Measurements from ENCODE around the gene SRGAP3.

Gene SRGAP3

DNA sequence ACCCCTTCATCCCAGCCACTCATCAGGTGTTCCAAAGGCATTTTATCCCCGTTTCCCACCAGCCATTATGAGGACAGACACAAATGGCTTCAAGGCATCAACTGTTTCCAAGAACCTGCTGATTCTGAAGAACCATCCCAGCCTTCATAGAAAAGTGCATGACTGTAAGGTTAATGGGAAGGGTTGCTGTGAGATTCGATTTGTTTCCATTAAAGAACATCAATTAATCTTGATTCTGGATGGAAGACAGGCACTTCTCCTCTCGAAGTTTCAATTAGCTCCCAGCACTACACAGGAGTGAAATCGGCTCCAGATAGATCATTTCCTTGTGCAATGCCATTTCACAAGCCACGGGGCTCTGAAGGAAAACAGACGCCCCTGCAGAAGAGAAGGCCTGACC is 25.8 kb downstream of the SRGAP3 start:
- Histone ChIP-seq H3K27ac (ENCODE audit: low read length) (no peak overlapping the region), H3K4me3 (ENCODE audit: low read depth in 1 of 2, low read length in 2 of 2) (no peak overlapping the region), H3K4me1 (ENCODE audit: control insufficient read depth in 1 of 2, insufficient read depth in 2 of 2, low read length in 2 of 2) (no peaks in the 10 kb centered on the region), H3K36me3 (ENCODE audit: control insufficient read depth in 1 of 2, insufficient read depth in 2 of 2, low read length in 2 of 2) (no peaks in the 10 kb centered on the region), H3K9me3 (ENCODE audit: control insufficient read depth in 1 of 2, low read length in 2 of 2) (no peaks in the 10 kb centered on the region), H3K27me3 (ENCODE audit: low read depth, low read length) (no peaks in the 10 kb centered on the region)

GRCh38 chr3:9222956-9223639 is 26.3 kb downstream of the SRGAP3 start:
- H3K27ac ChIP-seq (ENCODE audit: low read length) = no peak overlapping the region

GRCh38 chr3:9222049-9222448 is 27.4 kb downstream of the SRGAP3 start:
- no peak overlapping the region for H3K27ac ChIP-seq (ENCODE audit: low read length)
- no peaks in the 10 kb centered on the region for H3K36me3 ChIP-seq (ENCODE audit: control insufficient read depth in 1 of 2, insufficient read depth in 2 of 2, low read length in 2 of 2)
- no peaks in the 10 kb centered on the region for H3K27me3 ChIP-seq (ENCODE audit: low read depth, low read length)
- no peak overlapping the region for H3K4me3 ChIP-seq (ENCODE audit: low read depth in 1 of 2, low read length in 2 of 2)
- H3K4me1 ChIP-seq (ENCODE audit: control insufficient read depth in 1 of 2, insufficient read depth in 2 of 2, low read length in 2 of 2) = no peaks in the 10 kb centered on the region
- H3K9me3 ChIP-seq (ENCODE audit: control insufficient read depth in 1 of 2, low read length in 2 of 2) = no peaks in the 10 kb centered on the region

More at GRCh38 chr3:9222956-9223639, 26.3 kb downstream of the SRGAP3 start:
- Histone ChIP-seq H3K36me3 (ENCODE audit: control insufficient read depth in 1 of 2, insufficient read depth in 2 of 2, low read length in 2 of 2) (no peaks in the 10 kb centered on the region), H3K4me3 (ENCODE audit: low read depth in 1 of 2, low read length in 2 of 2) (no peak overlapping the region), H3K9me3 (ENCODE audit: control insufficient read depth in 1 of 2, low read length in 2 of 2) (no peaks in the 10 kb centered on the region), H3K4me1 (ENCODE audit: control insufficient read depth in 1 of 2, insufficient read depth in 2 of 2, low read length in 2 of 2) (no peaks in the 10 kb centered on the region), H3K27me3 (ENCODE audit: low read depth, low read length) (no peaks in the 10 kb centered on the region)

DNA sequence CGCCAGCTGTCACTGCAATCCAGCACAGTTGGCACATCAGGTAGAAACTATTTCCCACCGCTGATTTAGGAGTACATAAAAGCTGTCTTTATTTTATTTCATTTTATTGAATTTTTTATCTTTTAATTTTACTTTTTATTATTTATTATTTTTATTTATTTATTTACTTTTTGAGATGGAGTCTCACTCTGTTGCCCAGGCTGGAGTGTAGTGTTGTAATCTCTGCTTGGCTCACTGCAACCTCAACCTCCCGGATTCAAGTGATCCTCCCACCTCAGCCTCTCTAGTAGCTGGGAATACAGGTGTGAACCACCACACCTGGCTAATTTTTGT is 31.0 kb downstream of the SRGAP3 start:
- Histone ChIP-seq H3K9me3 (ENCODE audit: control insufficient read depth in 1 of 2, low read length in 2 of 2) (no peaks in the 10 kb centered on the region), H3K4me3 (ENCODE audit: low read depth in 1 of 2, low read length in 2 of 2) (no peak overlapping the region), H3K4me1 (ENCODE audit: control insufficient read depth in 1 of 2, insufficient read depth in 2 of 2, low read length in 2 of 2) (no peaks in the 10 kb centered on the region), H3K27me3 (ENCODE audit: low read depth, low read length) (no peaks in the 10 kb centered on the region), H3K36me3 (ENCODE audit: control insufficient read depth in 1 of 2, insufficient read depth in 2 of 2, low read length in 2 of 2) (no peaks in the 10 kb centered on the region), H3K27ac (ENCODE audit: low read length) (no peak overlapping the region)

- H3K27me3 ChIP-seq (ENCODE audit: low read depth, low read length) = no peaks in the 10 kb centered on the region
- H3K27ac ChIP-seq (ENCODE audit: low read length) = no peak overlapping the region
- H3K4me1 ChIP-seq (ENCODE audit: control insufficient read depth in 1 of 2, insufficient read depth in 2 of 2, low read length in 2 of 2) = no peaks in the 10 kb centered on the region
- no peaks in the 10 kb centered on the region for H3K36me3 ChIP-seq (ENCODE audit: control insufficient read depth in 1 of 2, insufficient read depth in 2 of 2, low read length in 2 of 2)
- H3K9me3 ChIP-seq (ENCODE audit: control insufficient read depth in 1 of 2, low read length in 2 of 2) = no peaks in the 10 kb centered on the region
- H3K4me3 ChIP-seq (ENCODE audit: low read depth in 1 of 2, low read length in 2 of 2) = no peak overlapping the region
Observed at GRCh38 chr3:9217784-9218513, 31.5 kb downstream of the SRGAP3 start.

DNA sequence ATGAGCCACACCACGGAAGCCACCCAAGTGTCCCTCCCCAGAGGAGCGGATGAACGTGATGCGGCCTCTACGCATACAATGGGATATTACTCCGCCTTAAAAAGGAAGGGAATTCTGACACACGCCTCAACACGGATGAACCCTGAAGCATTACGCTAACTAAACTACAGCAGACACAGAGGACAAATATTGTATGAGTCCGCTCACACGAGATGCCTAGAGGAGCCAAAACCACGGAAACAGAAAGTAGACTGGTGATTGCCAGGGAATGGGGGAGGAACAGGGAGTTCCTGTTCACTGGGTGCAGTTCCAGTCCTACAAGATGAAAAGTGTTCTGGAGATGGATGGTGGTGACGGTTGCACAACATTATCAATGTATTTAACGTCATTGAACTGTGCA is 32.7 kb downstream of the SRGAP3 start:
- Histone ChIP-seq H3K4me1 (ENCODE audit: control insufficient read depth in 1 of 2, insufficient read depth in 2 of 2, low read length in 2 of 2) (no peaks in the 10 kb centered on the region), H3K4me3 (ENCODE audit: low read depth in 1 of 2, low read length in 2 of 2) (no peak overlapping the region), H3K36me3 (ENCODE audit: control insufficient read depth in 1 of 2, insufficient read depth in 2 of 2, low read length in 2 of 2) (no peaks in the 10 kb centered on the region), H3K27ac (ENCODE audit: low read length) (no peak overlapping the region), H3K9me3 (ENCODE audit: control insufficient read depth in 1 of 2, low read length in 2 of 2) (no peaks in the 10 kb centered on the region), H3K27me3 (ENCODE audit: low read depth, low read length) (no peaks in the 10 kb centered on the region)

DNA sequence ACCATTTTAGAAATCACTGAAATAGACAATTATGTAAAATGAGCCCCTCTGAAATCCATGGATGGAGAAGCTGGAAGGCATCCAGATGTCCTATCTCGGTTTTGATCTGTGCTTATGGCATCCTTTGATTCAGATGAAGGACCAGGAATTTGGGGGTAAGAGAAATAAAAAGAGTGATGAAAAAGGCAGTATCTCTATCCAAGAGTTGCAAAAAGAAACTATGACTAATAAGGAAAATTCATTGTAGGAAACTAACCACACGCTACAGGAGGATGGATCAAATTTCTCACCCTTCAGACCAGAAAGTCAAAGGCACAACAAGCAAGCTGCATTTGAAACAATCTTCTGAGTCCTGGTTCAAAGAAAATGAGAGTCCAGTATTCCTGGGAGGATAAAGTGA is 34.8 kb downstream of the SRGAP3 start:
- no peak overlapping the region for H3K4me3 ChIP-seq (ENCODE audit: low read depth in 1 of 2, low read length in 2 of 2)
- no peak overlapping the region for H3K27ac ChIP-seq (ENCODE audit: low read length)
- H3K36me3 ChIP-seq (ENCODE audit: control insufficient read depth in 1 of 2, insufficient read depth in 2 of 2, low read length in 2 of 2) = no peaks in the 10 kb centered on the region
- no peaks in the 10 kb centered on the region for H3K9me3 ChIP-seq (ENCODE audit: control insufficient read depth in 1 of 2, low read length in 2 of 2)
- H3K4me1 ChIP-seq (ENCODE audit: control insufficient read depth in 1 of 2, insufficient read depth in 2 of 2, low read length in 2 of 2) = no peaks in the 10 kb centered on the region
- no peaks in the 10 kb centered on the region for H3K27me3 ChIP-seq (ENCODE audit: low read depth, low read length)

DNA sequence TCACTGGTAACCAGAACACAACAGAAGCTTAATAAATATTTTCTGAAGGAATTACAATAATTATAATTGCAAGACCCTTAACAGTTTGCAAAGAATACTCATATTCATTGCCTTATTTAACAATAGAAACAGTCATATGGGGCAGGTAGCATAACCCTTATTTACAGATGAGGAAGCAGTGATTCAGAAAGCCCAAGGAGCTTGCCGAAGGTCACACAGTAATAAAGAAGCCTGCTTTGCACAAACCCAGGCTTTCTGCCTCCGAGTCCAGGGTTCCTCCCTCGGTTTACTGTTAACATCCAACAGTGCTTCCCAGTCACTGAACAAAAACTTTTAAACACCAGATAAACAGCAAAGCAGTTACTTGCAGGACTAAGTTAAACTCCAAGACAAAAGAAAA is 35.3 kb downstream of the SRGAP3 start:
- Histone ChIP-seq H3K27ac (ENCODE audit: low read length) (no peak overlapping the region), H3K4me1 (ENCODE audit: control insufficient read depth in 1 of 2, insufficient read depth in 2 of 2, low read length in 2 of 2) (no peaks in the 10 kb centered on the region), H3K36me3 (ENCODE audit: control insufficient read depth in 1 of 2, insufficient read depth in 2 of 2, low read length in 2 of 2) (no peaks in the 10 kb centered on the region), H3K9me3 (ENCODE audit: control insufficient read depth in 1 of 2, low read length in 2 of 2) (no peaks in the 10 kb centered on the region), H3K27me3 (ENCODE audit: low read depth, low read length) (no peaks in the 10 kb centered on the region), H3K4me3 (ENCODE audit: low read depth in 1 of 2, low read length in 2 of 2) (no peak overlapping the region)

DNA sequence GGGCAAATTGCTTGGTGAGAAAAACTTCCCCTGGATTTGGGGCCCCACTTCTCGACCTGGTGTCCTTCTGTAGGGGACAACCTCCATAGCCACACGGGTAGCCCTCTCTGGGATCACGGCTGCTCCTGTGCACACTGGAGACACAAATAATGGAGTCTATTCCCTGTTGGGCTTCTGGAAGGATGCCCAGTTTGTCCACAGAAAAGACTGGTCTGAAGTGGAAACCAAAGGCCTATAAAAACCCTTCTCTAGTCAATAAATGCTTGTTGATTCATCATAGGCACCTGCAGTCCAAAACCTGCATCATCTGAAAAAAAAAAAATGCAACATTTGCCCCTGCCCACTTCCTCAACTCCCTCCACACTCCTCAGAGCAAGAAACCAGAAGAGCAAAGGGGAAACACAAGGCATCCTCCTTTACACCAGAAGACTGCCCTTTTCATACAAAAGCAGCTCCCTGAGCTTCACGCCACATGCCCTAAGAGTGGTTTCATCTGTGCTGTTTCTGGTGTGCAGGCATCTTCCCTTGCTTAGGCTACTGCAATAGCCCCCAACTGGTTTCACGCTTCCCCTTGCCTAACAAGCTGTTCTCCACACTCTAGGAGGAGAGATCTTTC is 36.3 kb downstream of the SRGAP3 start:
- Histone ChIP-seq H3K4me1 (ENCODE audit: control insufficient read depth in 1 of 2, insufficient read depth in 2 of 2, low read length in 2 of 2) (no peaks in the 10 kb centered on the region), H3K9me3 (ENCODE audit: control insufficient read depth in 1 of 2, low read length in 2 of 2) (no peaks in the 10 kb centered on the region), H3K36me3 (ENCODE audit: control insufficient read depth in 1 of 2, insufficient read depth in 2 of 2, low read length in 2 of 2) (no peaks in the 10 kb centered on the region), H3K27me3 (ENCODE audit: low read depth, low read length) (no peaks in the 10 kb centered on the region), H3K4me3 (ENCODE audit: low read depth in 1 of 2, low read length in 2 of 2) (no peak overlapping the region), H3K27ac (ENCODE audit: low read length) (no peak overlapping the region)

DNA sequence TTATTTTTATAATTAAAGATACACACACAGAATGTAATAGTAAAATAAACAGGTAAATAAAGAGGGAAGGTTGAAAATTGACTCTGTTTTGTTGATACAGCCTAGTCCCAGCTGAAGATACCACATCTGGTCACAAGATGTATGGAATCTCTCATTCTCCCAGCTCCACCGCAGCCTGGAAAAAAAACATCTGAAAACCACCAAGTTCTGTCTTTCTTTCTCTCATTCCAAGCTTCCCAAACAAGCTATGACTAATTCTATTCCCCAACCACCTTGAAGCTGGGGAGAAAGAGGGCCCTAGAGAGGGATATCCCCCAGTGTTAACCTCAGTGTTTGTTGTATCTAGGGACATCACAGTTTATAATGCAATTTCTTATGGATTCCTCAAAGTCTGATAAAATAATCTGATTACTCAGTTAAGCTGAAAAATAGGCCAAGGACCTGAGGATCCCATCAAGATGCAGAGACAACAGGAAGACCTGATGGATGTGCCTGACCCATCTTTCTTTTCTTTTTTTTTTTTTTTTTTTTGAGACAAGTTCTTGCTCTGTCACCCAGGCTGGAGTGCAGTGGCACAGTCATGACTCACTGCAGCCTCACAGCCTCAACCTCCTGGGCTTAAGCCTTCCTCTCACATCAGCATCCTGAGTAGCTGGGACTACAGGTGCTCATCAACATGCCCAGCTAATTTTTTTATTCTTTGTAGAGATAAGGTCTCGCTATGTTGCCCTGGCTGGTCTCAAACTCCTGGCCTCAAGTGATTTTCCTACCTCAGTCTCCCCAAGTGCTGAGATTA is 38.1 kb downstream of the SRGAP3 start:
- H3K36me3 ChIP-seq (ENCODE audit: control insufficient read depth in 1 of 2, insufficient read depth in 2 of 2, low read length in 2 of 2) = no peaks in the 10 kb centered on the region
- H3K27ac ChIP-seq (ENCODE audit: low read length) = no peak overlapping the region
- H3K4me3 ChIP-seq (ENCODE audit: low read depth in 1 of 2, low read length in 2 of 2) = no peak overlapping the region
- H3K27me3 ChIP-seq (ENCODE audit: low read depth, low read length) = no peaks in the 10 kb centered on the region
- H3K4me1 ChIP-seq (ENCODE audit: control insufficient read depth in 1 of 2, insufficient read depth in 2 of 2, low read length in 2 of 2) = no peaks in the 10 kb centered on the region
- H3K9me3 ChIP-seq (ENCODE audit: control insufficient read depth in 1 of 2, low read length in 2 of 2) = no peaks in the 10 kb centered on the region

GRCh38 chr3:9209777-9210176 is 39.7 kb downstream of the SRGAP3 start:
- no peak overlapping the region for H3K4me3 ChIP-seq (ENCODE audit: low read depth in 1 of 2, low read length in 2 of 2)
- no peaks in the 10 kb centered on the region for H3K36me3 ChIP-seq (ENCODE audit: control insufficient read depth in 1 of 2, insufficient read depth in 2 of 2, low read length in 2 of 2)
- no peak overlapping the region for H3K27ac ChIP-seq (ENCODE audit: low read length)
- H3K4me1 ChIP-seq (ENCODE audit: control insufficient read depth in 1 of 2, insufficient read depth in 2 of 2, low read length in 2 of 2) = no peaks in the 10 kb centered on the region
- H3K27me3 ChIP-seq (ENCODE audit: low read depth, low read length) = no peaks in the 10 kb centered on the region
- H3K9me3 ChIP-seq (ENCODE audit: control insufficient read depth in 1 of 2, low read length in 2 of 2) = no peaks in the 10 kb centered on the region

Data from muscle layer of duodenum (tissue), 2 donors.